ENCODE results near the gene PCDHB1. TPM values are rescaled to one million over a fixed set of nuclear protein-coding genes. Genes with fewer than 3 reads are reported as not detected.

The PCDHB1 gene
- total RNA-seq, 6 experiments from 2014 or later, result not detected

GRCh38 chr5:141051521-141051866, 320 bp downstream of the PCDHB1 start:
- H3K4me3 ChIP-seq, result peak overlapping the region; percentile 22 to 61 (median 60)
- H3K27ac ChIP-seq, result no peak overlapping the region
- no peak for DNase-seq
- TF ChIP-seq CTCF (IDR thresholded peaks at IDR 0.05) (no peak), POLR2A (IDR thresholded peaks at IDR 0.05) (no peak)
- WGBS (ENCODE audit: insufficient coverage, low coverage, low lambda C conversion rate, missing lambda C conversion rate), result 8% methylated on average over 8 of the region's 19 CpGs
- H3K27me3 ChIP-seq, result no peaks in the 10 kb centered on the region
- intact Hi-C loops (cut with DNase I), result no loop called here
- no peaks in the 10 kb centered on the region for H3K9me3 ChIP-seq
- peak; percentile 19 to 48 (median 40) for ATAC-seq
- no peaks in the 10 kb centered on the region for H3K36me3 ChIP-seq
- no peaks in the 10 kb centered on the region for H3K4me1 ChIP-seq

- no peaks in the 10 kb centered on the region for H3K4me1 ChIP-seq
- H3K4me3 ChIP-seq, result no peak overlapping the region
- 43% methylated on average over 17 of the region's 17 CpGs for WGBS (ENCODE audit: insufficient coverage, low coverage, low lambda C conversion rate, missing lambda C conversion rate)
- H3K9me3 ChIP-seq, result peaks cover 0 to 7% (median 0%) of the 10 kb centered on the region in 4 donors
- TF ChIP-seq CTCF (IDR thresholded peaks at IDR 0.05), result no peak
- TF ChIP-seq POLR2A (IDR thresholded peaks at IDR 0.05), result no peak
- intact Hi-C loops (cut with DNase I), result no loop called here
- peaks cover 0 to 12% of the 10 kb centered on the region in 2 donors for H3K27me3 ChIP-seq
- H3K27ac ChIP-seq, result no peak overlapping the region
- ATAC-seq (no peak), DNase-seq (no peak)
- no peaks in the 10 kb centered on the region for H3K36me3 ChIP-seq
Measured at GRCh38 chr5:141077826-141078225, 26.7 kb downstream of the PCDHB1 start.

GRCh38 chr5:141082228-141082627, 31.1 kb downstream of the PCDHB1 start:
- no peak for DNase-seq
- no peak overlapping the region for H3K27ac ChIP-seq
- ATAC-seq, result no peak
- H3K4me1 ChIP-seq, result no peaks in the 10 kb centered on the region
- TF ChIP-seq POLR2A (IDR thresholded peaks at IDR 0.05) (no peak), CTCF (IDR thresholded peaks at IDR 0.05) (no peak)
- intact Hi-C loops (cut with DNase I), result no loop called here
- no peak overlapping the region for H3K4me3 ChIP-seq
- H3K27me3 ChIP-seq, result peaks cover 0 to 11% of the 10 kb centered on the region in 2 donors
- peaks cover 0 to 7% (median 0%) of the 10 kb centered on the region in 4 donors for H3K9me3 ChIP-seq
- H3K36me3 ChIP-seq, result no peaks in the 10 kb centered on the region

- ATAC-seq, result peak; percentile 95 to 98 (median 97)
- Histone ChIP-seq H3K27me3 (peaks cover 0 to 5% of the 10 kb centered on the region in 2 donors), H3K4me3 (peak overlapping the region; percentile 29 to 54 (median 54)), H3K36me3 (no peaks in the 10 kb centered on the region), H3K4me1 (no peaks in the 10 kb centered on the region), H3K9me3 (no peaks in the 10 kb centered on the region), H3K27ac (peak overlapping the region in 1 of 3 donors; percentile 34)
- intact Hi-C loops (cut with DNase I), result no loop called here
- 13% methylated on average over 21 of the region's 21 CpGs for WGBS (ENCODE audit: insufficient coverage, low coverage, low lambda C conversion rate, missing lambda C conversion rate)
- peak in 2 of 3 donors; percentile 40 to 68 for DNase-seq
- TF ChIP-seq CTCF (IDR thresholded peaks at IDR 0.05) (peak; percentile 32 to 69 (median 64)), POLR2A (IDR thresholded peaks at IDR 0.05) (no peak)
Measured at GRCh38 chr5:141084487-141084989, 33.4 kb downstream of the PCDHB1 start.
